ENCODE results near the gene SFTA2. TPM values are rescaled to one million over a fixed set of nuclear protein-coding genes. Genes with fewer than 3 reads are reported as not detected.
"Not testable (repeated sequence)": the region's sequence is repeated elsewhere in the genome, so short reads cannot be mapped to it uniquely, and the experiment has no call there.

The SFTA2 gene
- total and polyA plus RNA-seq, 10 of the 15 experiments (the other 5 are each of a cell fraction or from before 2014, with no cell fraction given) = 0.15 to 0.92 (median 0.33) TPM; not detected in 4

DNA sequence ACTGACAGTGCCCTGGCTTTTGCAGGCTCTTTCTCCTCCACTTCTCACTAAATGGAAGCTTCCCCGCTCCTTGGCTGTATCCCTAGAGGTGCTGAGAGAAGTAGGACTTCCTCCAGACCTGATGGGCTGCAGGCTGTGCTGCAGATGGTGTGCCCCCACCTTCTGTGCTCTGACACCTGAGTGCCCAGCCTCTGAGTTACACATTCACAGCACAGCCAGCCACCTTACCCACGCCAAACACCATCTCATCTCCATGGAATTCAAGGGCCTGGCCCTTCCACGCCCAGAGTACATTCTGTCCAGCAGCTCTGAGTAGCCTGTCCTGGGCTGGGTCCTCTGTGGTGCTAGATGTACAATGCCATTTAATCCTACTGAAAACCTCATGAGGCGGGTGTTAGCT is 5.3 kb downstream of the SFTA2 start (continued):
- TF ChIP-seq, protein P1, sequence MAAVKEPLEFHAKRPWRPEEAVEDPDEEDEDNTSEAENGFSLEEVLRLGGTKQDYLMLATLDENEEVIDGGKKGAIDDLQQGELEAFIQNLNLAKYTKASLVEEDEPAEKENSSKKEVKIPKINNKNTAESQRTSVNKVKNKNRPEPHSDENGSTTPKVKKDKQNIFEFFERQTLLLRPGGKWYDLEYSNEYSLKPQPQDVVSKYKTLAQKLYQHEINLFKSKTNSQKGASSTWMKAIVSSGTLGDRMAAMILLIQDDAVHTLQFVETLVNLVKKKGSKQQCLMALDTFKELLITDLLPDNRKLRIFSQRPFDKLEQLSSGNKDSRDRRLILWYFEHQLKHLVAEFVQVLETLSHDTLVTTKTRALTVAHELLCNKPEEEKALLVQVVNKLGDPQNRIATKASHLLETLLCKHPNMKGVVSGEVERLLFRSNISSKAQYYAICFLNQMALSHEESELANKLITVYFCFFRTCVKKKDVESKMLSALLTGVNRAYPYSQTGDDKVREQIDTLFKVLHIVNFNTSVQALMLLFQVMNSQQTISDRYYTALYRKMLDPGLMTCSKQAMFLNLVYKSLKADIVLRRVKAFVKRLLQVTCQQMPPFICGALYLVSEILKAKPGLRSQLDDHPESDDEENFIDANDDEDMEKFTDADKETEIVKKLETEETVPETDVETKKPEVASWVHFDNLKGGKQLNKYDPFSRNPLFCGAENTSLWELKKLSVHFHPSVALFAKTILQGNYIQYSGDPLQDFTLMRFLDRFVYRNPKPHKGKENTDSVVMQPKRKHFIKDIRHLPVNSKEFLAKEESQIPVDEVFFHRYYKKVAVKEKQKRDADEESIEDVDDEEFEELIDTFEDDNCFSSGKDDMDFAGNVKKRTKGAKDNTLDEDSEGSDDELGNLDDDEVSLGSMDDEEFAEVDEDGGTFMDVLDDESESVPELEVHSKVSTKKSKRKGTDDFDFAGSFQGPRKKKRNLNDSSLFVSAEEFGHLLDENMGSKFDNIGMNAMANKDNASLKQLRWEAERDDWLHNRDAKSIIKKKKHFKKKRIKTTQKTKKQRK (IDR thresholded peaks at IDR 0.05; ENCODE audit: low read depth, low read length) = no peak
- TF ChIP-seq EP300 (IDR thresholded peaks at IDR 0.05; ENCODE audit: borderline replicate concordance in 1 of 2, control insufficient read depth in 1 of 2, low read depth in 2 of 2, low read length in 2 of 2) (no peak), ESRRA (IDR thresholded peaks at IDR 0.05; ENCODE audit: low read length) (no peak), CBX5 (IDR thresholded peaks at IDR 0.05; ENCODE audit: low read depth) (no peak), CBX3 (IDR thresholded peaks at IDR 0.05; ENCODE audit: borderline replicate concordance, low read depth) (no peak)
- TF ChIP-seq, protein P2, sequence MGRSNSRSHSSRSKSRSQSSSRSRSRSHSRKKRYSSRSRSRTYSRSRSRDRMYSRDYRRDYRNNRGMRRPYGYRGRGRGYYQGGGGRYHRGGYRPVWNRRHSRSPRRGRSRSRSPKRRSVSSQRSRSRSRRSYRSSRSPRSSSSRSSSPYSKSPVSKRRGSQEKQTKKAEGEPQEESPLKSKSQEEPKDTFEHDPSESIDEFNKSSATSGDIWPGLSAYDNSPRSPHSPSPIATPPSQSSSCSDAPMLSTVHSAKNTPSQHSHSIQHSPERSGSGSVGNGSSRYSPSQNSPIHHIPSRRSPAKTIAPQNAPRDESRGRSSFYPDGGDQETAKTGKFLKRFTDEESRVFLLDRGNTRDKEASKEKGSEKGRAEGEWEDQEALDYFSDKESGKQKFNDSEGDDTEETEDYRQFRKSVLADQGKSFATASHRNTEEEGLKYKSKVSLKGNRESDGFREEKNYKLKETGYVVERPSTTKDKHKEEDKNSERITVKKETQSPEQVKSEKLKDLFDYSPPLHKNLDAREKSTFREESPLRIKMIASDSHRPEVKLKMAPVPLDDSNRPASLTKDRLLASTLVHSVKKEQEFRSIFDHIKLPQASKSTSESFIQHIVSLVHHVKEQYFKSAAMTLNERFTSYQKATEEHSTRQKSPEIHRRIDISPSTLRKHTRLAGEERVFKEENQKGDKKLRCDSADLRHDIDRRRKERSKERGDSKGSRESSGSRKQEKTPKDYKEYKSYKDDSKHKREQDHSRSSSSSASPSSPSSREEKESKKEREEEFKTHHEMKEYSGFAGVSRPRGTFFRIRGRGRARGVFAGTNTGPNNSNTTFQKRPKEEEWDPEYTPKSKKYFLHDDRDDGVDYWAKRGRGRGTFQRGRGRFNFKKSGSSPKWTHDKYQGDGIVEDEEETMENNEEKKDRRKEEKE (IDR thresholded peaks at IDR 0.05) = no peak
- TF ChIP-seq, protein P3, sequence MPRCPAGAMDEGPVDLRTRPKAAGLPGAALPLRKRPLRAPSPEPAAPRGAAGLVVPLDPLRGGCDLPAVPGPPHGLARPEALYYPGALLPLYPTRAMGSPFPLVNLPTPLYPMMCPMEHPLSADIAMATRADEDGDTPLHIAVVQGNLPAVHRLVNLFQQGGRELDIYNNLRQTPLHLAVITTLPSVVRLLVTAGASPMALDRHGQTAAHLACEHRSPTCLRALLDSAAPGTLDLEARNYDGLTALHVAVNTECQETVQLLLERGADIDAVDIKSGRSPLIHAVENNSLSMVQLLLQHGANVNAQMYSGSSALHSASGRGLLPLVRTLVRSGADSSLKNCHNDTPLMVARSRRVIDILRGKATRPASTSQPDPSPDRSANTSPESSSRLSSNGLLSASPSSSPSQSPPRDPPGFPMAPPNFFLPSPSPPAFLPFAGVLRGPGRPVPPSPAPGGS (IDR thresholded peaks at IDR 0.05; ENCODE audit: borderline replicate concordance, insufficient read depth, low read depth, low read length, poor library complexity, severe bottlenecking) = no peak

DNA sequence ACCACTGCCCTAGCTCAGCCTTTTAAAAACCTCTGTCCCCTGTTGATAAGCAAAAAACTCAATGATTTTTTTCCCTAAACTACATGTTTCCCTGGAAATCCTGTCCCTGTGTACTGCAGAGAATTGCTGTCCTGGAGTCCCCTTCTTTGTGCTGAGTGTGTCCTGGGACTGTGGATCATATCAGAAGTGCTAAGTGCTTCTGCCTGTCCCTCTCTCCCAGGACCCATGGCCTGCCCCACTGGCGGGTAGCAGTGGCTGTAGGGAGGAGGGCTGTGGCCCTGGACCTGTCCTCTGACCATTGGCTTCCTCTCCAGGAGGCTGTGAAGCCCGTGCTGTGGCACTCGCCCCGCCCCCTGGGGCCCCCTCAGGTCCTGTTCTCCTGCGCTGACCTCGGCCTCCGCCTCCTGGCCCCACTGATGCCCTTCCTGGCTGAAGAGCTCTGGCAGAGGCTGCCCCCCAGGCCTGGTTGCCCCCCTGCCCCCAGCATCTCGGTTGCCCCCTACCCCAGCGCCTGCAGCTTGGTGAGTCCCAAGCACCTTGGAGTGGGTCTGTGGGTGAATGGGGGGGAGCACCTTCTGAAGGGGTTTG is 7.8 kb downstream of the SFTA2 start:
- H3K4me2 ChIP-seq (ENCODE audit: control insufficient read depth, insufficient read depth); ATAC-seq; H4K20me1 ChIP-seq (ENCODE audit: control insufficient read depth, insufficient read depth); SMC1A ChIA-PET (ENCODE audit: uncharacterized antibody, unreplicated experiment); POLR2A ChIA-PET; H3K27me3 ChIP-seq (replicated peaks in 1 of 2; ENCODE audit: control insufficient read depth in 2 of 2, insufficient read depth in 2 of 2, low read length in 1 of 2); H2AFZ ChIP-seq (ENCODE audit: control insufficient read depth, low read depth, low read length); H3K9ac ChIP-seq (ENCODE audit: control insufficient read depth, insufficient read depth, low read length); RAD21 ChIA-PET (ENCODE audit: unreplicated experiment); H3K27ac ChIP-seq (ENCODE audit: control insufficient read depth, insufficient read depth); BruUV-seq (replicated peaks); intact Hi-C loops (cut with micrococcal nuclease; ENCODE audit: unreplicated experiment); FAIRE-seq; in situ Hi-C loops (cut with MboI); DNase-seq (ENCODE audit: low read depth, low spot score); H3K79me2 ChIP-seq (ENCODE audit: control insufficient read depth, insufficient read depth, low read length); H3K9me3 ChIP-seq (replicated peaks; ENCODE audit: control insufficient read depth, insufficient read depth, low read length); H3K4me1 ChIP-seq (ENCODE audit: control insufficient read depth, insufficient read depth, low read length); H3K4me3 ChIP-seq: not testable (repeated sequence)
- peaks cover 18 to 25% of the 10 kb centered on the region in 2 experiments; a peak in 3 of 4 replicates for H3K36me3 ChIP-seq (ENCODE audit: control insufficient read depth in 2 of 2, insufficient read depth in 2 of 2, low read length in 1 of 2)
- CTCF ChIA-PET = interaction anchor here (1.1 to 1.3 kb wide), 2 partner anchors 145 to 163 kb away, joined by 3 read pairs; no protein-coding TSS in a partner anchor
- WGBS (ENCODE audit: insufficient coverage, insufficient replicate concordance, low lambda C conversion rate, missing lambda C conversion rate) = 84% methylated on average over 8 of the region's 9 CpGs
